Breast epithelium (tissue), 3 donors: ENCODE measurements around the gene PDE4D.

Experiments
- POLR2A ChIP-seq: fragments of 450-650 bp; IDR thresholded peaks from one replicate; pipeline ENCODE4 v1.6.1; 2016; ENCODE audit warnings: antibody characterized with exemption, mild to moderate bottlenecking, moderate library complexity
- POLR2AphosphoS5 ChIP-seq, 3 donors: sonication (generic); formaldehyde crosslinking; IDR thresholded peaks; one replicate each; pipeline ENCODE4 v1.6.1; 2017; ENCODE audit warnings: antibody characterized with exemption in 3 of 3
- TF ChIP-seq, protein P1 (sequence below), 3 donors: fragments of 450-650 bp; IDR thresholded peaks; one replicate each; pipeline ENCODE4 v1.5.1; 2016 to 2017; ENCODE audit warnings: antibody characterized with exemption in 3 of 3, mild to moderate bottlenecking in 3 of 3, moderate library complexity in 3 of 3

DNA sequence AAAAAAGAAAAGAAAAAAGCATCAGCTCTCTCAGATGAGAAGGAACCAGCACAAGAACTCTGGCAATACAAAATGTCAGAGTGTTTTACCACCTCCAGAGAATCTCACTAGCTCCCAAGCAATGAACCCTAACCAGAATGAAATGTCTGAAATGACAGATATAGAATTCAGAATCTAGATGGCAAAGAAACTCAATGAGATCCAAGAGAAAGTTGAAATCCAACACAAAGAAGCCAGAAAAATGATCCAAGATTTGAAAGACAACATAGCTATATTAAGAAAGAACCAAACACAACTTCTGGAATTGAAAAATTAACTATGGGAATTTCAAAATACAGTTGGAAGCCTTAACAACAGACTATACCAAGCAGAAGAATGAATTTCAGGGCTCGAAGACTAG lies 396.3 kb downstream of the PDE4D start:
- TF ChIP-seq, protein P1, sequence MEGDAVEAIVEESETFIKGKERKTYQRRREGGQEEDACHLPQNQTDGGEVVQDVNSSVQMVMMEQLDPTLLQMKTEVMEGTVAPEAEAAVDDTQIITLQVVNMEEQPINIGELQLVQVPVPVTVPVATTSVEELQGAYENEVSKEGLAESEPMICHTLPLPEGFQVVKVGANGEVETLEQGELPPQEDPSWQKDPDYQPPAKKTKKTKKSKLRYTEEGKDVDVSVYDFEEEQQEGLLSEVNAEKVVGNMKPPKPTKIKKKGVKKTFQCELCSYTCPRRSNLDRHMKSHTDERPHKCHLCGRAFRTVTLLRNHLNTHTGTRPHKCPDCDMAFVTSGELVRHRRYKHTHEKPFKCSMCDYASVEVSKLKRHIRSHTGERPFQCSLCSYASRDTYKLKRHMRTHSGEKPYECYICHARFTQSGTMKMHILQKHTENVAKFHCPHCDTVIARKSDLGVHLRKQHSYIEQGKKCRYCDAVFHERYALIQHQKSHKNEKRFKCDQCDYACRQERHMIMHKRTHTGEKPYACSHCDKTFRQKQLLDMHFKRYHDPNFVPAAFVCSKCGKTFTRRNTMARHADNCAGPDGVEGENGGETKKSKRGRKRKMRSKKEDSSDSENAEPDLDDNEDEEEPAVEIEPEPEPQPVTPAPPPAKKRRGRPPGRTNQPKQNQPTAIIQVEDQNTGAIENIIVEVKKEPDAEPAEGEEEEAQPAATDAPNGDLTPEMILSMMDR (IDR thresholded peaks at IDR 0.05): no peak
- TF ChIP-seq POLR2A (no peak), POLR2AphosphoS5 (IDR thresholded peaks at IDR 0.05) (no peak)
